Measurements from ENCODE around the gene HPF1. TPM values are rescaled to one million over a fixed set of nuclear protein-coding genes. Genes with fewer than 3 reads are reported as not detected.
"Not testable (repeated sequence)": the region's sequence is repeated elsewhere in the genome, so short reads cannot be mapped to it uniquely, and the experiment has no call there.

The HPF1 gene
- total RNA-seq, 1 donor from 2014 or later = 42.7 TPM

- not testable (repeated sequence) for DNase-seq
Observed at GRCh38 chr4:169738604-169739003, 19.1 kb downstream of the HPF1 start.

- no peak for DNase-seq
Observed at GRCh38 chr4:169730564-169730963, 27.2 kb downstream of the HPF1 start.

- no peak for DNase-seq
Observed at GRCh38 chr4:169727616-169728015, 30.1 kb downstream of the HPF1 start.

DNA sequence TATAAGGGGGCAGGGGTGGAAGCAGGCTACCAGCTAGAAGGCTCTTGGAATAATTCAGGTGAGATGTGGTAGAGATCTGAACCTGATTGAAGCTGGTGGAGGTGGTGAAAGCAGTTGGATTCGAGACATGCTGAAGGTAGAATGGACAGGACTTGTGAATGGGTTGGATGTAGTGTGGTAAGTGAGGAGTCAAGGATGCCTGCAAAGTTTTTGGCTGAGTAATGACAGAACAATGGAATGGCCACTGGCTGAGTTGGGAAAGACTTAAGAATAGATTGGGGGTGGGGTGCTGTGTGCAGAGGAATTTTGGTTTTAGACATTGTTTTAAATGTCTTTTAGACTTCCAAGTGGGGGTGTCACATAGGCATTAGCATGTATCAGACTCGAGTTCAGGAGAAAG lies 33.5 kb downstream of the HPF1 start:
- DNase-seq = no peak

GRCh38 chr4:169723207-169723965 lies 34.4 kb downstream of the HPF1 start:
- no peak for DNase-seq

GRCh38 chr4:169720529-169720928 lies 37.2 kb downstream of the HPF1 start:
- DNase-seq = no peak

DNA sequence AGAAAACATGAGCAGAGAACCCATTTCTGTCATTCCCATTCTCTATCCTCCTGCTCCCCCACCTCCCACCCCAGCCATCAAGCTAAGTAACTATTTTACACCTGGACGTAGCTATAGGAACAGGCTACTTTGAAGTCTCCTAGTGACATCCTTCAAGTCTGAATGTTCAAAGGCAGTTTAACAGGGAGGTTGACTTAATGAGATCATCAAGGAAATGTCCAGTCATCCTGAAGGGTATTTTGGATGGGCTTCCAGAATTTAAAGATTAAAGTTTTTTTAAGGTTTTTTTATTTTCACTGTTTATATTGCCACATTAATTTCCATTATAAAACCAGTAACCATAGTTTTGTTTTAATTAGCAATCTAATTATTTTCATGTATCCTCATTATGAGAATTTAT lies 41.1 kb downstream of the HPF1 start:
- DNase-seq = no peak

GRCh38 chr4:169715826-169716225 lies 41.9 kb downstream of the HPF1 start:
- no peak for DNase-seq

DNA sequence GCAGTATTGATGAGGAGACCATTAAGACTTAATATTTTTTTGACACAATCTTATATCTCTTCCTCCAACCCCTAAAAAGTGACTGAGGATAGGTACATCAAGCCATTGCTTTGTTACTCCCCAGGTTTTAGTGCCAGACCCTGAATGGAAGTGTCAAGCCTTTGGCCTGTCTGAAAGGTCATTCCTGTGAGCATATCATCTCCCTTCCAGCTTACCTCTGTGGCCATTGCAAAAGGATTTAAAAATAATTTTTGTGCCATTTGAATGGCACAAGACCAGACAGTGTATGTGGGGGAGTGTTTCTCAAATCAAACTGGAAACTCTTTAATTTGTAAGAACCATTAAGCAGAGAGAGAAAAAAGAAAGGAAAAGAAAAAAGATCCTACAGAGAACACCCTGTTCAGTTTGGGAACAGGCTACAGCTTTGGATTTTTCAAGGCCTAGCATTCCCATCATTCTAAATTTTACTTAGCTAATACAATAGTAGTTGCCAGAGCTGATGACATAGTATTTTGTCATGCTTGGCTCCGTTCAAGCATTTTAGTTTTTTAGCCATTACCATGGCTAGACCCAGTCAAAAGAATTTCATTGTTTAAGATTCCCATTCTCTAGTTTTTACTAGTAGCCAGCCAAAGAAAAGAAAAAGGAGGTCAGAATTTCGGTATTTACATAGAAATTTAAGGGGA lies 49.6 kb downstream of the HPF1 start:
- no peak for DNase-seq

- no peak for DNase-seq
Observed at GRCh38 chr4:169698331-169698730, 59.4 kb downstream of the HPF1 start.

DNA sequence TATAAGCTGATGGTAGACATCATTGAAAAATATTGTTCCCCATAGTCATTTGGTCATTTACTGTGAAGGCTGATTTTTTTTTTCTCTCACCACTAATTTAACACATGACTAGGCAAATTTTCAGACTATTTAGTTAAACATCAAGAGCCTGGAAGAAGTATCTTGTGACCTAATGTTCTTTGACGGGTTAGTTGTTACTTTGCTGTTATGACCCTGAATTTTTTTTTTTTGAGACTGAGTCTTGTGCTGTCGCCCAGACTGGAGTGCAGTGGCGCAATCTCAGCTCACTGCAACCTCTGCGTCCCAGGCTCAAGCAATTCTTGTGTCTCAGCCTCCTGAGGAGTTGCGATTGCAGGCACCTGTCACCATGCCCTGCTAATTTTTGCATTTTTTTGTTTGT lies 67.0 kb downstream of the HPF1 start:
- no peak for DNase-seq

- DNase-seq = no peak
Observed at GRCh38 chr4:169689681-169690080, 68.1 kb downstream of the HPF1 start.

GRCh38 chr4:169682372-169683047 lies 75.2 kb downstream of the HPF1 start:
- no peak for DNase-seq

Other genes with a start within 250 kb of the HPF1 start
- 31.5 TPM for gene NEK1, start 145.4 kb downstream of the HPF1 start, total RNA-seq
- 111 TPM for gene CLCN3, start 137.4 kb downstream of the HPF1 start, total RNA-seq

Measured in occipital lobe (tissue), 2 donors.